ENCODE data around the gene ACAT1.

GRCh38 chr11:108093128-108093904 is 28.1 kb upstream of the ACAT1 start:
- TF ChIP-seq CTCF (IDR thresholded peaks at IDR 0.05; ENCODE audit: insufficient read depth, low read length, poor library complexity, severe bottlenecking) (no peak), EZH2phosphoT487 (conservative IDR thresholded peaks at IDR 0.05; ENCODE audit: low read length) (no peak)
